Measurements from ENCODE around the gene CRYBB1. TPM values are rescaled to one million over a fixed set of nuclear protein-coding genes. Genes with fewer than 3 reads are reported as not detected.

The CRYBB1 gene
- total and polyA plus RNA-seq, 4 donors = 0.14 to 1.1 (median 0.45) TPM

DNA sequence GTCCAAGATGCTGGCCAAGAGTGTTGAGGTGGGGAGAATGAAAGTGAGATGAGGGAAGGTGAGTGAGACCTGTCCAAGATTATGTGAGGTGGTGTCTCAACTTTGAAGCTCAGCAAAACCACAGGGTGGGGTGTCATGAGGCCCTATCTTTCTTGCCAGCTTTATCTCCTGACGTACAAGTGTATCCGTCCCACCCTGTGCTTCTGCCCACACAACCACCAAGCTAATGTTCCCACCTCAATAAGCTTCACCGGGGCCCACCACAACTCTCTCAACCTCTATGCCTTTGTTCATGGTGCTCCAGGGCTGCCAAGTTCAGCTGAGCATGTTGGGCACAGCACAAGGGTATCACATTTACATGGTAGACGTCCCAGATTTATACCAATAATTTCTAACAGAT lies 20.8 kb downstream of the CRYBB1 start:
- H3K9ac ChIP-seq (ENCODE audit: insufficient read depth in 1 of 2, low read length in 2 of 2) = no peak overlapping the region
- peaks cover 0 to 5% (median 3%) of the 10 kb centered on the region in 3 donors for H3K27me3 ChIP-seq (ENCODE audit: control insufficient read depth in 3 of 3, insufficient read depth in 3 of 3, low read length in 2 of 3)
- TF ChIP-seq, protein P1, sequence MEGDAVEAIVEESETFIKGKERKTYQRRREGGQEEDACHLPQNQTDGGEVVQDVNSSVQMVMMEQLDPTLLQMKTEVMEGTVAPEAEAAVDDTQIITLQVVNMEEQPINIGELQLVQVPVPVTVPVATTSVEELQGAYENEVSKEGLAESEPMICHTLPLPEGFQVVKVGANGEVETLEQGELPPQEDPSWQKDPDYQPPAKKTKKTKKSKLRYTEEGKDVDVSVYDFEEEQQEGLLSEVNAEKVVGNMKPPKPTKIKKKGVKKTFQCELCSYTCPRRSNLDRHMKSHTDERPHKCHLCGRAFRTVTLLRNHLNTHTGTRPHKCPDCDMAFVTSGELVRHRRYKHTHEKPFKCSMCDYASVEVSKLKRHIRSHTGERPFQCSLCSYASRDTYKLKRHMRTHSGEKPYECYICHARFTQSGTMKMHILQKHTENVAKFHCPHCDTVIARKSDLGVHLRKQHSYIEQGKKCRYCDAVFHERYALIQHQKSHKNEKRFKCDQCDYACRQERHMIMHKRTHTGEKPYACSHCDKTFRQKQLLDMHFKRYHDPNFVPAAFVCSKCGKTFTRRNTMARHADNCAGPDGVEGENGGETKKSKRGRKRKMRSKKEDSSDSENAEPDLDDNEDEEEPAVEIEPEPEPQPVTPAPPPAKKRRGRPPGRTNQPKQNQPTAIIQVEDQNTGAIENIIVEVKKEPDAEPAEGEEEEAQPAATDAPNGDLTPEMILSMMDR (IDR thresholded peaks at IDR 0.05; ENCODE audit: control extremely low read depth, extremely low read depth) = no peak
- ATAC-seq (ENCODE audit: insufficient read depth, low FRiP score) (no peak), DNase-seq (no peak)
- no peaks in the 10 kb centered on the region for H3K9me3 ChIP-seq (ENCODE audit: control insufficient read depth in 4 of 4, insufficient read depth in 3 of 4, low read length in 3 of 4)
- H3K4me3 ChIP-seq = no peak overlapping the region
- WGBS, 2 donors = 67 to 78% methylated on average over 4 of the region's 4 CpGs
- no peaks in the 10 kb centered on the region for H3K36me3 ChIP-seq (ENCODE audit: control insufficient read depth in 4 of 4, insufficient read depth in 4 of 4, low read length in 4 of 4)
- peaks cover 0 to 2% (median 0%) of the 10 kb centered on the region in 5 donors for H3K4me1 ChIP-seq (ENCODE audit: control insufficient read depth in 5 of 5, insufficient read depth in 5 of 5, low read length in 5 of 5)
- H3K27ac ChIP-seq (ENCODE audit: low read depth in 1 of 2, low read length in 1 of 2) = no peak overlapping the region

DNA sequence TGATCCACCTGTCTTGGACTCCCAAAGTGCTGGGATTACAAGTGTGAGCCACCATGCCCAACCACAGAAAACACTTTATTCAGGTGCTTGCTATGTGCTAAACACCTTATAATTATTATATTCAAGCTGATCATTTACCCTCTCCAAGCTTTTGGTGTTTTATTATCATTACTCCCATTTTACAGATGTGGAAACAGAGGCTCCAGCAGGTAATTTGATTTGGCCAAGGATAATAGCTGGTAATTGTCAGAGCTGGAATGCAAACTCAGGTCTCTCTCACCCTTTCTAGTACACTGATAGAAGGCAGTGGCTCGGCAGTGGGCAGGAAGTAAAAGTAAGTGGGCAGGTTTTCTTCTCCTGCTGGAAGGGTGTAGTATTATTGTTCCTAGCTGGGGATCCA lies 24.1 kb downstream of the CRYBB1 start:
- Histone ChIP-seq H3K27me3 (ENCODE audit: control insufficient read depth in 3 of 3, insufficient read depth in 3 of 3, low read length in 2 of 3) (peaks cover 0 to 5% (median 3%) of the 10 kb centered on the region in 3 donors), H3K27ac (ENCODE audit: low read depth in 1 of 2, low read length in 1 of 2) (no peak overlapping the region), H3K9ac (ENCODE audit: insufficient read depth in 1 of 2, low read length in 2 of 2) (no peak overlapping the region), H3K9me3 (ENCODE audit: control insufficient read depth in 4 of 4, insufficient read depth in 3 of 4, low read length in 3 of 4) (no peaks in the 10 kb centered on the region), H3K4me3 (no peak overlapping the region), H3K4me1 (ENCODE audit: control insufficient read depth in 5 of 5, insufficient read depth in 5 of 5, low read length in 5 of 5) (peaks cover 0 to 4% (median 0%) of the 10 kb centered on the region in 5 donors), H3K36me3 (ENCODE audit: control insufficient read depth in 4 of 4, insufficient read depth in 4 of 4, low read length in 4 of 4) (no peaks in the 10 kb centered on the region)
- DNase-seq = no peak
- whole genome bisulfite sequencing, 2 donors = 42 to 47% methylated on average over 1 of the region's 1 CpG
- TF ChIP-seq, protein P1 (IDR thresholded peaks at IDR 0.05; ENCODE audit: control extremely low read depth, extremely low read depth) = no peak
- no peak for ATAC-seq (ENCODE audit: insufficient read depth, low FRiP score)

DNA sequence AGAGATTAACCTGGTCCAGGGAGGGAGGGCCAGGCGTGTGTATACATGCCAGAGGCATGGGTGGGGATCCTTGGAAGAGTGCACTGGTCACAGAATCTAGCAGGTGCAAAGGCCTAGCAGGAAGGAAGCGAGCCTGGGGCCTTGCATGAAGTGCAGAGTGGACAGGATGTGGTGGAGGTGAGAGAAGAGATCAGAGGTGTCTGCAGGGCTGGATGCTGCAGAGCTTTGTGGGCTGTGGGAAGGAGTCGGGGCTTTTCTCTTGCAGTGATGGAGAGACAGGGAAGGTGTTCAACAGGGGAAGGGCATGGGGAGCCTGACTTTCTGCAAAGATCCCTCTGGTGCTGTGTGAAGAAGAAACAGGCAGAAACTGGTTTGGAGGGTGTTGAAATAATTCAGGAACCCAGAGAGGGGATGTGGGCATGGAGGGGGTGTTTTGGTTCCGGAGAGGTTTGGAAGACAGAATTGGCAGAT lies 25.4 kb downstream of the CRYBB1 start:
- Histone ChIP-seq H3K27me3 (ENCODE audit: control insufficient read depth in 3 of 3, insufficient read depth in 3 of 3, low read length in 2 of 3) (peaks cover 0 to 5% (median 3%) of the 10 kb centered on the region in 3 donors), H3K4me3 (no peak overlapping the region), H3K4me1 (ENCODE audit: control insufficient read depth in 5 of 5, insufficient read depth in 5 of 5, low read length in 5 of 5) (peaks cover 0 to 4% (median 0%) of the 10 kb centered on the region in 5 donors), H3K9me3 (ENCODE audit: control insufficient read depth in 4 of 4, insufficient read depth in 3 of 4, low read length in 3 of 4) (no peaks in the 10 kb centered on the region), H3K27ac (ENCODE audit: low read depth in 1 of 2, low read length in 1 of 2) (no peak overlapping the region), H3K36me3 (ENCODE audit: control insufficient read depth in 4 of 4, insufficient read depth in 4 of 4, low read length in 4 of 4) (no peaks in the 10 kb centered on the region), H3K9ac (ENCODE audit: insufficient read depth in 1 of 2, low read length in 2 of 2) (no peak overlapping the region)
- TF ChIP-seq, protein P1 (IDR thresholded peaks at IDR 0.05; ENCODE audit: control extremely low read depth, extremely low read depth) = no peak
- no peak for DNase-seq
- 29 to 55% methylated on average over 4 of the region's 4 CpGs for WGBS, 2 donors
- ATAC-seq (ENCODE audit: insufficient read depth, low FRiP score) = no peak
